GM10248 (cell line): ENCODE data around the gene SLC2A10.

ENCODE experiments used
- CTCF ChIA-PET: fragments of 300-600 bp; sonication (Branson Sonifier 250); formaldehyde crosslinking; extraction: SDS; loops from one replicate; lab custom pipeline; 2021; ENCODE audit warnings: antibody characterized with exemption; lab: Yijun Ruan, JAX
- POLR2A ChIA-PET: fragments of 350-650 bp; sonication (Branson Sonifier 250); formaldehyde crosslinking; extraction: SDS; loops from one replicate; lab custom pipeline; 2020; ENCODE audit warnings: antibody characterized with exemption; lab: Yijun Ruan, JAX
- DNase-seq: peaks from one replicate; pipeline ENCODE4 v3.0.0; 2012; ENCODE audit errors: extremely low spot score
- TF ChIP-seq, protein P1 (sequence below): IDR thresholded peaks from 2 replicates; pipeline ENCODE4 v1.5.1; 2012; ENCODE audit warnings: mild to moderate bottlenecking, low read depth; ENCODE audit errors: extremely low read depth, missing control alignments, control extremely low read depth

SLC2A10 gene

DNA sequence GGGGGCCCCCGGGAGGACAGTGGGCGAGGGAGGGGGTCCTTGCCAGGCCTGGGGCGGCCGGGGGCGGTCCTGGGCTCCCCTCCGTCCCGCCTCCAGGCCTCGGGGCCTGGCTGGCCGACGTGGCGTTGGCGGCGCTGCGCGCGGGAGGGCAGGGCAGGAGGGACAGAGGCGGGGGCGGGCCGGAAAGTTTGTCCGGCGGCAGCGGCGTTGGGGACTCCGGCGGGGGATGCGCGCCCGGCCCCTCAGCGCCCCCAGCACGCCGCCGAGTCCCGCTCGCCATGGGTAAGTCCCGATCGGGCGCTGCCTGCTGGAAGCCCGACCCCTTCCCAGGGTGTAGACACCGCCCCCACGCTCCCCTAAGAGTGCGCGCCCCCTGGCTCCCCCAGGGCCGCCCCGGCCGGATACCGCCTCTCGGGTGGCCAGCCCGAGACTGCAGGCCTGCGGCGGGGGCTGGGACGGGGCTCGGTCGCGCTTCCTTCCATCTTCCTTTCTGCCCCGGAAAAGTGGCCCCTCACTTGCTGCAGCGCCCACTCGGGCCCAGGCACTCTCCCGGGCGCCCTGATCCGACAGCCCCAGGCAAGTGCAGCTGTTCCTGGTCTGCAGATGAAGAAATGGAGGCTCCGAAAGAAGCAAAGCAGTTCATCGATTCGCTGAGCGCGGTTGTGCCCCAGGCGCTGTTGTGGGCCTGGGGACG, at the start of gene SLC2A10:
SLC2A10 (plus strand) TSS at position 191 of the 694 bp plus-strand sequence; CDS start at position 279, 88 bp downstream.
- DNase-seq: no peak
- CTCF ChIA-PET: interaction anchor here (0.9 kb wide), 1 partner anchor 15 kb away, joined by 3 read pairs; no protein-coding TSS in a partner anchor
- TF ChIP-seq, protein P1, sequence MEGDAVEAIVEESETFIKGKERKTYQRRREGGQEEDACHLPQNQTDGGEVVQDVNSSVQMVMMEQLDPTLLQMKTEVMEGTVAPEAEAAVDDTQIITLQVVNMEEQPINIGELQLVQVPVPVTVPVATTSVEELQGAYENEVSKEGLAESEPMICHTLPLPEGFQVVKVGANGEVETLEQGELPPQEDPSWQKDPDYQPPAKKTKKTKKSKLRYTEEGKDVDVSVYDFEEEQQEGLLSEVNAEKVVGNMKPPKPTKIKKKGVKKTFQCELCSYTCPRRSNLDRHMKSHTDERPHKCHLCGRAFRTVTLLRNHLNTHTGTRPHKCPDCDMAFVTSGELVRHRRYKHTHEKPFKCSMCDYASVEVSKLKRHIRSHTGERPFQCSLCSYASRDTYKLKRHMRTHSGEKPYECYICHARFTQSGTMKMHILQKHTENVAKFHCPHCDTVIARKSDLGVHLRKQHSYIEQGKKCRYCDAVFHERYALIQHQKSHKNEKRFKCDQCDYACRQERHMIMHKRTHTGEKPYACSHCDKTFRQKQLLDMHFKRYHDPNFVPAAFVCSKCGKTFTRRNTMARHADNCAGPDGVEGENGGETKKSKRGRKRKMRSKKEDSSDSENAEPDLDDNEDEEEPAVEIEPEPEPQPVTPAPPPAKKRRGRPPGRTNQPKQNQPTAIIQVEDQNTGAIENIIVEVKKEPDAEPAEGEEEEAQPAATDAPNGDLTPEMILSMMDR: no peak
- POLR2A ChIA-PET: no interaction called here

DNA sequence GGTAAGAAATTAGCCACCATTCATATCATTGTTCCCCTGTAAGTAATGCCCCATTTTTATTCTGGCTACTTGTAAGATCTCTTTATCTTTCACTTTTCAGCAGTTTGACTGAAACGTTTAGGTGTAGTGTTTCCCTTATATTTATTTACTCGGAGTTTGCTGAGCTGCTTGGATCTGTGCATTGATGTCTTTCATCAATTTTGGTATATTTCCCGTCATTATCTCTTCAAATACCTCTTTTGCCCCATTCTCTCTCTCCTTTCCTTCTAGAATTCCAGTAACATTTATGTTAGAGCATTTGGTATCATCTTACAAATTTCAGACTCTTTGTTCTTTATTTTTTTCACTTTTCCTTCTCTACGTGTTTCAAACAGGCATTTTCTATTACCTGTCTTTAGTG, 49.0 kb upstream of the SLC2A10 start:
- ChIA-PET POLR2A (no interaction called here), CTCF (no interaction called here)
- TF ChIP-seq, protein P1: no peak
- DNase-seq: no peak

DNA sequence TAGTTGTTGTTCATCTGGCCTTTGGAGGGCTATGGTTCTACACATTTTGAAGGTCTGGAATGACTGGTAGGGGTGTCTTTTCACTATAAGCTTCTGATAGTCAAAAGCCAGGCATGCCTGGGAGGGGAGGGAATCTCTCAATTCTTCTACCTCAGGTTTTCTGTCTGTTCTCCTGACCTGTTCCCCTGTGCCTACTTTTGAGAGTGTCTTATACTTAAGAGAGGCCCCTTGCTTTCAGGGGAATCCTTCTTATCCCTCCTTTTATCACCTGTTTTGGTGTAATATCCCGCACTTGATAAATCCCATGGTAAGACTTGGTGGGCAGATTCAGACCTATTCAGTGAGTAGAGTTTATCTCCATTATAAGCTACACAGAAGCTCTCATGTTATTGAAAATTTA, 47.8 kb upstream of the SLC2A10 start:
- ChIA-PET POLR2A (no interaction called here), CTCF (interaction anchor here (0.8 to 1.3 kb wide), 3 partner anchors 15 to 106 kb away, joined by 3 to 4 read pairs (median 3); no protein-coding TSS in a partner anchor)
- TF ChIP-seq, protein P1: no peak
- no peak for DNase-seq

DNA sequence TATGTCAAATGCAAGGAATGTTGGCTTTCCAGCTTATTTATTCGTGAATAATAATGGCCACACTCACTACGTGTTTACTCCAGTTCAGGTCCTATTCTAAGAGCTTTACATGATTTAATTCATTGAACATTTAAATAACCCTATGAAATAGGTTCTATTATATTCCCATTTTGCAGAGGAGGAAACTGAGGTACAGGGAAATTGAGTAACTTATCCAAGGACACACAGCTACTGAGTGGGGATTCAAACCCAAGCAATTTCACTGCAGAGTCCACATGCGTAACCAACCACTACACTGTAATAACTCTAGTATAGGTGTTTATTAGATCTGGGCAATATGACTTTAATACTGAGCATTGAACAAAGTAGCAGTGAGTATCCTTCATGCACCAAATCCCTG, 45.9 kb upstream of the SLC2A10 start:
- CTCF ChIA-PET: interaction anchor here (1.2 kb wide), 1 partner anchor 252 kb away, joined by 3 read pairs; no protein-coding TSS in a partner anchor
- TF ChIP-seq, protein P1: no peak
- POLR2A ChIA-PET: no interaction called here
- no peak for DNase-seq

DNA sequence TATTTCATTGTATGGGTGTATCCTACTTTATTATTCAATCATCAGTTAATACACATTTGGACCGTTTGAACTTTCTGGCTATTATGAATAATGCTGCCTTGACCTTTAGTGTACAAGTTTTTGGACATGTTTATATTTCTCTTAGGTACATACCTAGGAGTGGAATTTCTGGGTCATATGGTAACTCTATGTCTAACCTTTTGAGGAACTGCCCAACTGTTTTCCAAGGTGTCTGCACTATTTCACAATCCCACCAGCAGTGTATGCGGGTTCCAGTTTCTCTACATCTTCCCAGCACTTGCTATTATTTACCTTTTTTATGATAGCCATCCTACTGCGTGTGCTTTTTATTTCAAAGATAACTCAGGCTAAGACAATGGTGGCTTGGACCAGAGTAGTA, 43.8 kb upstream of the SLC2A10 start:
- TF ChIP-seq, protein P1: no peak
- DNase-seq: no peak
- CTCF ChIA-PET: no interaction called here
- POLR2A ChIA-PET: no interaction called here

DNA sequence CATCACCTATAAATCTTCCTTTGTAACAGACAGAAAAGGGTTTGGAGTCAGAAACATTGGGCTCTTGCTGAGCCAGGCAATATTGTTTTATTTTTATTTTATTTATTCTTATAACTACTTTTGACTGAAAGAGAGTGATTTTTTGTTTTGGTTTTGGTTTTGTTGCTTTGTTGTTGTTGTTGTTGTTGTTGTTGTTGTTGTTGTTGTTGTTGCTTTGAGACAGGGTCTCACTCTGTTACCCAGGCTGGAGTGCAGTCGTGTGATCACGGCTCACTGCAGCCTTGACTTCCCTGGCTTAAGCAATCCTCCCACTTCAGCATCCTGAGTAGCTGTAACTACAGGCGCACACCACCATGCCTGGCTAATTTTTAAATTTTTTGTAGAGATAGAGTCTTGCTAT, 43.1 kb upstream of the SLC2A10 start:
- POLR2A ChIA-PET: no interaction called here
- no peak for DNase-seq
- CTCF ChIA-PET: no interaction called here
- TF ChIP-seq, protein P1: no peak
